Gastroesophageal sphincter (tissue), 4 donors: ENCODE results near the gene LDAF1. TPM values are rescaled to one million over a fixed set of nuclear protein-coding genes. Genes with fewer than 3 reads are reported as not detected.
"Not testable (repeated sequence)": the region's sequence is repeated elsewhere in the genome, so short reads cannot be mapped to it uniquely, and the experiment has no call there.

Experiments used
- ATAC-seq: fragments of 150-250 bp; one replicate; pipeline ENCODE4 v1.9.1; 2016; ENCODE audit warnings: mild to moderate bottlenecking, moderate library complexity
- H3K27ac ChIP-seq, 4 donors: fragments of 200-600 bp; sonication (generic) in 3 of 4; 1 replicate in 3 of 4; 2 replicates in 1 of 4; pipeline ENCODE4 v1.5.1; 2016 to 2019
- H3K27me3 ChIP-seq: fragments of 200-600 bp; sonication (generic); one replicate; pipeline ENCODE4 v1.5.1; 2019
- H3K36me3 ChIP-seq, 2 donors: fragments of 200-600 bp; sonication (generic); one replicate each; pipeline ENCODE4 v1.5.1; 2019; ENCODE audit warnings: control low read depth in 1 of 2
- H3K4me1 ChIP-seq, 3 donors: fragments of 200-600 bp; sonication (generic); 1 replicate in 2 of 3; 2 replicates in 1 of 3; pipeline ENCODE4 v1.5.1; 2016 to 2019; ENCODE audit warnings: control low read depth in 2 of 3
- H3K4me3 ChIP-seq, 2 donors: fragments of 200-600 bp; sonication (generic); one replicate each; pipeline ENCODE4 v1.5.1; 2019; ENCODE audit warnings: mild to moderate bottlenecking in 1 of 2, moderate library complexity in 1 of 2
- H3K9me3 ChIP-seq, 3 donors: fragments of 200-600 bp; sonication (generic); one replicate each; pipeline ENCODE4 v1.5.1; 2017 to 2019; ENCODE audit warnings: control low read depth in 2 of 3
- CTCF ChIP-seq, 4 experiments: fragments of 200-600 bp in 2 of 4; fragments of 450-650 bp in 2 of 4; sonication (generic) in 1 of 4; IDR thresholded peaks; one replicate each; pipeline ENCODE4 v1.5.1; 2017 to 2019; ENCODE audit warnings: antibody characterized with exemption in 4 of 4, mild to moderate bottlenecking in 2 of 4, moderate library complexity in 2 of 4
- EP300 ChIP-seq: sonication (generic); formaldehyde crosslinking; IDR thresholded peaks from one replicate; pipeline ENCODE4 v1.6.1; 2017; ENCODE audit warnings: antibody characterized with exemption, mild to moderate bottlenecking
- POLR2A ChIP-seq, 2 donors: fragments of 450-650 bp; IDR thresholded peaks; one replicate each; pipeline ENCODE4 v1.6.1; 2017; ENCODE audit warnings: antibody characterized with exemption in 2 of 2, mild to moderate bottlenecking in 2 of 2, moderate library complexity in 1 of 2
- POLR2AphosphoS5 ChIP-seq: sonication (generic); formaldehyde crosslinking; IDR thresholded peaks from one replicate; pipeline ENCODE4 v1.6.1; 2017; ENCODE audit warnings: antibody characterized with exemption
- WGBS, 2 donors: methylation state at CpG; one replicate each; pipeline ENCODE4 v1.1.5; 2018; ENCODE audit warnings: low coverage in 1 of 2; 5-methylcytosine and 5-hydroxymethylcytosine counted together
- total RNA-seq, 4 donors: library from RNA; depleted of rRNA; stranded (reverse); fragments of >200 nt; gene quantifications; one replicate each; pipeline ENCODE4 v1.1.0, GENCODE V29; 2016

Gene LDAF1
- 100 to 1,000 TPM; 126 to 170 (median 143) TPM for total RNA-seq

GRCh38 chr16:21158208-21159110, at the start of gene LDAF1:
Gene LDAF1 (plus strand): TSS chr16:21158674. CDS start chr16:21161183, 2,509 bp downstream.
- Histone ChIP-seq H3K27ac (peak within 1 kb of the TSS; percentile 59 to 95 (median 92)), H3K4me3 (peak within 1 kb of the TSS; percentile 80 to 88), H3K36me3 (peaks cover 0 to 4% of the 10 kb centered on the region in 2 donors), H3K9me3 (no peaks in the 10 kb centered on the region), H3K27me3 (no peaks in the 10 kb centered on the region), H3K4me1 (peaks cover 8 to 62% (median 40%) of the 10 kb centered on the region in 3 donors)
- no peak for TF ChIP-seq EP300
- peak; percentile 66 for TF ChIP-seq POLR2AphosphoS5
- TF ChIP-seq CTCF (IDR thresholded peaks at IDR 0.05), result peak in 1 of 4 experiments; percentile 34
- TF ChIP-seq POLR2A (IDR thresholded peaks at IDR 0.05), result peak; percentile 33 to 41
- WGBS, 2 donors, result 0 to 2% methylated on average over 6 to 7 of the region's 59 CpGs
- ATAC-seq, result peak; percentile 96

GRCh38 chr16:21115551-21115950, 42.9 kb upstream of the LDAF1 start:
- not testable (repeated sequence) for H3K9me3 ChIP-seq, H3K27me3 ChIP-seq, H3K4me1 ChIP-seq, H3K27ac ChIP-seq, H3K4me3 ChIP-seq, H3K36me3 ChIP-seq, ATAC-seq
- 94% methylated on average over 4 of the region's 4 CpGs; no CpG with 5 or more reads in 1 of the 2 donors for WGBS, 2 donors

GRCh38 chr16:21116148-21116693, 42.3 kb upstream of the LDAF1 start:
- no peak for TF ChIP-seq CTCF (IDR thresholded peaks at IDR 0.05)
- no peak for TF ChIP-seq POLR2AphosphoS5
- TF ChIP-seq POLR2A (IDR thresholded peaks at IDR 0.05), result no peak
- no peak for TF ChIP-seq EP300
- Histone ChIP-seq H3K9me3 (no peaks in the 10 kb centered on the region), H3K4me1 (no peaks in the 10 kb centered on the region), H3K27me3 (no peaks in the 10 kb centered on the region), H3K27ac (no peak overlapping the region), H3K4me3 (no peak overlapping the region), H3K36me3 (no peaks in the 10 kb centered on the region)
- WGBS, 2 donors, result 23 to 36% methylated on average over 7 to 13 of the region's 13 CpGs
- no peak for ATAC-seq

GRCh38 chr16:21117567-21117966, 40.9 kb upstream of the LDAF1 start:
- Histone ChIP-seq H3K4me3 (no peak overlapping the region), H3K36me3 (no peaks in the 10 kb centered on the region), H3K27me3 (no peaks in the 10 kb centered on the region), H3K4me1 (no peaks in the 10 kb centered on the region), H3K9me3 (no peaks in the 10 kb centered on the region), H3K27ac (no peak overlapping the region)
- TF ChIP-seq POLR2AphosphoS5, result no peak
- TF ChIP-seq EP300, result no peak
- TF ChIP-seq POLR2A (IDR thresholded peaks at IDR 0.05), result no peak
- TF ChIP-seq CTCF (IDR thresholded peaks at IDR 0.05), result no peak
- ATAC-seq, result no peak
- 80 to 84% methylated on average over 1 to 4 of the region's 4 CpGs for WGBS, 2 donors

- no peaks in the 10 kb centered on the region for H3K4me1 ChIP-seq
Measured at GRCh38 chr16:21120976-21121520, 37.4 kb upstream of the LDAF1 start.

More at GRCh38 chr16:21120976-21121520, 37.4 kb upstream of the LDAF1 start:
- H3K9me3 ChIP-seq, result no peaks in the 10 kb centered on the region
- TF ChIP-seq EP300, result no peak
- no peak for TF ChIP-seq POLR2AphosphoS5
- no peak for TF ChIP-seq CTCF (IDR thresholded peaks at IDR 0.05)
- no peak for TF ChIP-seq POLR2A (IDR thresholded peaks at IDR 0.05)
- no peaks in the 10 kb centered on the region for H3K27me3 ChIP-seq
- WGBS, 2 donors, result 58 to 87% methylated on average over 2 of the region's 2 CpGs
- no peaks in the 10 kb centered on the region for H3K36me3 ChIP-seq
- no peak for ATAC-seq
- H3K27ac ChIP-seq, result no peak overlapping the region
- no peak overlapping the region for H3K4me3 ChIP-seq
